Central memory CD8-positive, alpha-beta T cell (primary cell): ENCODE measurements around the gene CD164L2.
"Not testable (repeated sequence)": the region's sequence is repeated elsewhere in the genome, so short reads cannot be mapped to it uniquely, and the experiment has no call there.

Experiments
- ATAC-seq: fragments of 150-1000 bp; cut with Tn5 transposase; replicated peaks from 2 replicates; pipeline ENCODE4 v1.10.0; 2022; ENCODE audit warnings: mild to moderate bottlenecking, moderate FRiP score, moderate number of reproducible peaks; ENCODE audit not compliant: poor library complexity, severe bottlenecking; ENCODE audit errors: extremely low read depth
- DNase-seq, 2 donors: peaks; one replicate each; pipeline ENCODE4 v3.0.0; 2021; ENCODE audit warnings: low spot score in 2 of 2
- H3K27ac Mint-ChIP-seq: one replicate; pipeline ENCODE4 v1.8.0; 2022; ENCODE audit warnings: low read depth, mild to moderate bottlenecking, moderate library complexity, mixed read lengths
- H3K27me3 Mint-ChIP-seq: one replicate; pipeline ENCODE4 v1.8.0; 2022; ENCODE audit warnings: mixed read lengths
- H3K36me3 Mint-ChIP-seq: one replicate; pipeline ENCODE4 v1.8.0; 2022; ENCODE audit warnings: mild to moderate bottlenecking, moderate library complexity, mixed read lengths; ENCODE audit not compliant: insufficient read depth
- H3K4me1 Mint-ChIP-seq: one replicate; pipeline ENCODE4 v1.8.0; 2022; ENCODE audit warnings: mixed read lengths
- H3K4me3 Mint-ChIP-seq: one replicate; pipeline ENCODE4 v1.8.0; 2022; ENCODE audit warnings: mild to moderate bottlenecking, moderate library complexity, mixed read lengths
- H3K9me3 Mint-ChIP-seq: one replicate; pipeline ENCODE4 v1.8.0; 2022; ENCODE audit warnings: mixed read lengths

The CD164L2 gene

DNA sequence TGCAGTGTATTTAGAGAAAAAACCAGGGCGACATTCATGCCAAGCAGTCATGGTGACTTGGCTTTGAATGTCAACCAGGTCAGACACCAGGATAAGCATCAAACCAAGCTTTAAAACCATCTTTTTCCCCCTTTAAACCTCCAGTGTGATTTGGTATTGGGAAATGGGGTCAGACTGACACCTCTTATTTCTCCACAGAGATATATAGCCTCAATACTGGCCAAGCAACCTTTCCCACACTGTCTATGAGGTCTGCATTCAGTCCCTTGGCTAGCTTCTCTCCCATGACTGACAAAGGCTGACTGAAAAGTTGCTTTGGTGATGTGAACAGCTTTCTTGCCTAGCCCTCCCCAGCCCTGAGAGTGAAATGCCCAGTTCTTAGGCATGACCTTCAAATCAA lies 31.0 kb upstream of the CD164L2 start:
- Mint-ChIP-seq H3K27ac (peak overlapping the region; percentile 26), H3K36me3 (peaks cover 63% of the 10 kb centered on the region), H3K27me3 (no peaks in the 10 kb centered on the region), H3K9me3 (no peaks in the 10 kb centered on the region), H3K4me1 (peaks cover 39% of the 10 kb centered on the region), H3K4me3 (no peak overlapping the region)
- DNase-seq (no peak), ATAC-seq (no peak)

DNA sequence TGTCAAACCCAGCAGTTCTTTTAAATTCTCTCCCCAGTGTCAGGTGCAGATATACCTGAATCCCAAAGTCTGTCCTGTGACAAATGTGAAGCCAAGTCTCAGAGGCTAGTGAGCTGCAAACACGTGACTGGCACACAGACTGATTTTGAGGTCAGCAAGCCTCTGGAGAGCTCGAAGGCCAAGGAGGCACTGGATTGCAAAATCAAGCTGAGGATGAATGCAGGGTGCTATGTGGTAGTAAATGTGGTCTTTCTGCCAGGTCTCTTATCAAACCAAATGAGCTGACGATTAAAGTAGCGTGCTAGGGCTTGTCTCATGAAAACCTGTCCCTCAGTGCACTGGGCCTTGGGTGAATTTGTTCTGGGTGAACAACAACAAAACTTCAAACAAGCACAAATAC lies 29.9 kb upstream of the CD164L2 start:
- Mint-ChIP-seq H3K36me3 (peaks cover 61% of the 10 kb centered on the region), H3K27ac (no peak overlapping the region), H3K4me3 (no peak overlapping the region), H3K27me3 (no peaks in the 10 kb centered on the region), H3K4me1 (peaks cover 28% of the 10 kb centered on the region), H3K9me3 (no peaks in the 10 kb centered on the region)
- no peak for DNase-seq
- no peak for ATAC-seq

DNA sequence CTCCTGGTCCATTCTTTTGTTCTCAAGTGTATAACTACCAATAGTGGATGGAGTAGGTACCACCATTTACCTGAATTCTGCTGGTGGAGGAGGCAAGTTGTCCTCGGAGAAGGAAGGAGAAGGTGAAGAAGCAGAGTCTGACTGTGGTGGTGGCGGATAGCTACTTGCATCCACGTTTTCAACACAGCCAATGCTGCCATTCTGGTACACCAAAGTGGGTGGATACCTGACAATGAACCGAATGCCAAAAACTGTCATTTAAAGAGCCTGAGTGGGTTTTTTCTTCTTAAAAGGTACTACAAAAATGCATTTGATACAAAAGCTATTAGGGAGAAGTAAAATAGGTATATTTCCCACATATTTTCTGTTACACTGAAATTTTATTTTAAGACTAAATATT lies 29.4 kb upstream of the CD164L2 start:
- no peak overlapping the region for H3K4me3 Mint-ChIP-seq
- no peak overlapping the region for H3K27ac Mint-ChIP-seq
- peaks cover 65% of the 10 kb centered on the region for H3K36me3 Mint-ChIP-seq
- no peaks in the 10 kb centered on the region for H3K9me3 Mint-ChIP-seq
- DNase-seq (no peak), ATAC-seq (no peak)
- peaks cover 27% of the 10 kb centered on the region for H3K4me1 Mint-ChIP-seq
- no peaks in the 10 kb centered on the region for H3K27me3 Mint-ChIP-seq

DNA sequence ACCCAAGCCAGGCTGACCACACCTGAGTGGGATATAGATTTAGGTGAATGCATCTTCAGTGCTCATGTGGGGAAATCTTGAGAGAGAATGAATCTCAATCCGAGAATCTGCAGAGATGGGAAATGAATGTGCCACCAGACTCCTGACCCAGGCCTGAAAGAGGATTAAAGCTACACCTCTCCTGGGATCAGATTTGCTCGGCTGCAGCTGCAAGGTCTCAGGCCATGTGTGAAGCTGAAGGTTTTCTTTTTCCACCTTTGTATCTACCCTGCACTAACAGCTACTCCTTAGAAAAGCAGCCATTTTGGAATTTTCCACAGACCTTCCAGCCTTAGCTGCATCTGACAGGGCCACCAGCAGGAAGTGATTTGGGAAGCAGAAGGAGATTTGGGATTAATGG lies 27.6 kb upstream of the CD164L2 start:
- DNase-seq (no peak), ATAC-seq (no peak)
- no peaks in the 10 kb centered on the region for H3K27me3 Mint-ChIP-seq
- H3K4me1 Mint-ChIP-seq, result peaks cover 14% of the 10 kb centered on the region
- H3K9me3 Mint-ChIP-seq, result no peaks in the 10 kb centered on the region
- no peak overlapping the region for H3K27ac Mint-ChIP-seq
- no peak overlapping the region for H3K4me3 Mint-ChIP-seq
- peaks cover 61% of the 10 kb centered on the region for H3K36me3 Mint-ChIP-seq

DNA sequence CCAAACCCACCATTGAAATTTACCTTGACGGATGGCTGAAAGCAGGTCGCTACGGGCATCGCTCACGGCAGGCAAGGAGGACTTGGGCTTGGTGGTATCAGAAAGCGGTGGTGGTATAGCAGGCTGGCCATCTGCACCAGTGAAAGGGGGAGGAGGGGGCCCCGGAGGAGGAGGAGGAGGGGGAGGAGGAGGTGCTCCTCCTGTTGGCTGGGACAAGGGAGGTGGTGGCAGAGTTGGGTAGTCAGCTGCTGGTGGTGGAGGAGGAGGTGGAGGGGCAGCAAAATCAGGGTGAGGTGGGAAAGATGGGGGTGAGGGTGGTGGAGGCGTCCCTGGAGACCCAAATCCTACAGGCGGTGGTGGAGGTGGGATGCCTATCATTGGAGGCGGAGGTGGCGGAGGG lies 26.5 kb upstream of the CD164L2 start:
- no peaks in the 10 kb centered on the region for H3K9me3 Mint-ChIP-seq
- DNase-seq, result no peak
- no peak overlapping the region for H3K27ac Mint-ChIP-seq
- no peak overlapping the region for H3K4me3 Mint-ChIP-seq
- H3K4me1 Mint-ChIP-seq, result peaks cover 8% of the 10 kb centered on the region
- H3K27me3 Mint-ChIP-seq, result no peaks in the 10 kb centered on the region
- peaks cover 56% of the 10 kb centered on the region for H3K36me3 Mint-ChIP-seq
- no peak for ATAC-seq

DNA sequence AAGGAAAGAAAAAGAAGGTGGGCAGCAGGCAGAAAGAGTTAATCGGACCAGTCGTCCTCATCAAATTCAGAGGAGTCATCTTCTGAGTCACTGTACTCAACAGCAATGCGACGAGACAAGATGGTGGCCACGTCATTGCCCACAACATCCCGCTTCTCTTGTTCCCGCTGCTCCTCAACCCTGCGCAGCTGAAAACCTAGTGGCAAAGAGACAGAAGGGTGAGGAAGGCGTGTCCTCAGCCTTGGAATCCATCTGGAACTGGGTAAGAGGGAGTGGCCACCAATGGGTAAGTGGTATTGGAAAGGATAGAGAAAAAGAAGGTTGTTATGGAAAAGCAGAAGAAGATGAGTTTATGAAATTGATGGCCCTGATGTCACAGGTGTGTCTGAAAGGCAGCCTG lies 25.0 kb upstream of the CD164L2 start:
- no peak overlapping the region for H3K27ac Mint-ChIP-seq
- ATAC-seq, result no peak

DNA sequence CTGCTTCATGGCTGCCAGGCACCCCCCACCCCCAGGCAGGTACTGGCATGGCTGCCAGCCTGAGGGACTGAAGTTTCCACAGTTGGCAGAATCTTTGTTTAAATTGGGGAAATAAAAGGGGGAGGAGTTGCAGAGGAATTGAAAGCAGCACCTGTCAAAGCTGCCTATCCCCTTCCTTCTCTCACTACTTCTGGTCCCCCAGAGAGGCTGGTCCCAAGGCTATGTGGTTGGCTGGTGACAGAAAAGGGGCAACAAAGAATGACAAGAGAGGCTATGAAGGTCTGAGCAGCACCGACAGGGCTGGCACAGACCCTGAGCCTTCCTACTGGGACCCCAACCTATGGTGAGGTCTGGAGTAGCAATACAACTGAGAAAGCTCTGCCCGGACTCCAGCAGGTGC lies 23.7 kb upstream of the CD164L2 start:
- Mint-ChIP-seq H3K36me3 (peaks cover 37% of the 10 kb centered on the region), H3K4me1 (peaks cover 10% of the 10 kb centered on the region)
- not testable (repeated sequence) for H3K4me3 Mint-ChIP-seq, ATAC-seq, H3K27ac Mint-ChIP-seq, DNase-seq, H3K27me3 Mint-ChIP-seq, H3K9me3 Mint-ChIP-seq

More for the DNA sequence above, 25.0 kb upstream of the CD164L2 start:
- Mint-ChIP-seq H3K9me3 (no peaks in the 10 kb centered on the region), H3K4me3 (no peak overlapping the region), H3K4me1 (peaks cover 10% of the 10 kb centered on the region), H3K27me3 (no peaks in the 10 kb centered on the region), H3K36me3 (peaks cover 46% of the 10 kb centered on the region)
- DNase-seq, result no peak

DNA sequence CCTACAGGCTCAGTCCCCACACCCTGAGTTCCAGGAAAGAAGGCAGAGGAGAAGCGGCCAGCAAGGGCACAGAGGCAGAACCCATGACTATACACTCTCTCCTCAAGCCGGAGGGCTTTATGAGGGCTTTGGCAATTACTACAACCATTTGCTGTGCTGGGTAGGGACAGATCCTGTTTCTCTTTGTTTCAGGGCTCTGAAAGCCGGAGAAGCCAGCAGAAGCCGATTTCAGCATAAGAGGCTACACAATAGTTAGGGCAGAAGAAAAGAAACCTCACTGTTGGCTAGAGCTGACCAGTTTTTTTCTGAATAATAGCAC lies 23.2 kb upstream of the CD164L2 start:
- no peaks in the 10 kb centered on the region for H3K27me3 Mint-ChIP-seq
- peaks cover 34% of the 10 kb centered on the region for H3K36me3 Mint-ChIP-seq
- ATAC-seq, result no peak
- no peaks in the 10 kb centered on the region for H3K9me3 Mint-ChIP-seq
- H3K4me1 Mint-ChIP-seq, result peaks cover 14% of the 10 kb centered on the region
- no peak overlapping the region for H3K4me3 Mint-ChIP-seq
- no peak overlapping the region for H3K27ac Mint-ChIP-seq
- no peak for DNase-seq

DNA sequence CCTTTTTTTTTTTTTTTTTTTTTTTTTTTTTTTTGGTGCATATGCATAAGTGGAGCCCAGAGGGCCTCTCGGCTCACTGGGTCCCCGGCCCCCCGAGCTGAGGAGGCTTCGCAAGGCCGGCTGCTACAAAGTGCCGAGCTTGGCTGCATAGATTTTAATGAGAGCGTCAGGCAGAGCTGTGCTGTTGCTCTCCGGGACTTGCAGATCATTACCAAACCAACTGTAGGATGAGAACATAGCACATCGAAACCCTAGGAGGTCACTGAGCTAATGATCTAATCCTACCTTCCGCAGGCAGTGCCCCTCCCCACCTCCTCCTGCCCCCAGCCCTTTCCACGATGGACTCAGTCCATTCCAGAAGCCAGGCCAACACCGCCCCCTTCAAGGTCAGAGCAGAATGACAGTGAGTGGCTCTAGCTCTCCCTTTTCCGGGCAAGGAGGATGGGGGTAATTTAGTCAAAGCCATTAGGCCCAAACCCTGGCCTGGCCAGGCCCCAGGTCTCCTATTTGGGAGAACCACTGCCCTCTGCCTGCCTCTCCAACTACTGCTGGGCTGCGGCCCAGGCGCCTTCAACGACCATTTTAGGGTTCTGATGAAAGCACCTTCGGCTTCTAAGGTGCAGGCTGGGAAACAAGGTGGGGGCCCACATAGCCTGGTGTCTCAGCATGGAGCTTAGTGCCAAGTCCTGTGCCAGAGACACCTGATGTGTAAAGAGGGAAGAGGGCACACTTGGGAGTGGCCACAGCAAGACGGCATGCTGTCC lies 22.6 kb upstream of the CD164L2 start:
- H3K4me1 Mint-ChIP-seq, result peaks cover 19% of the 10 kb centered on the region
- H3K27ac Mint-ChIP-seq, H3K4me3 Mint-ChIP-seq, DNase-seq, H3K9me3 Mint-ChIP-seq, H3K27me3 Mint-ChIP-seq, ATAC-seq: not testable (repeated sequence)
- H3K36me3 Mint-ChIP-seq, result peaks cover 30% of the 10 kb centered on the region

DNA sequence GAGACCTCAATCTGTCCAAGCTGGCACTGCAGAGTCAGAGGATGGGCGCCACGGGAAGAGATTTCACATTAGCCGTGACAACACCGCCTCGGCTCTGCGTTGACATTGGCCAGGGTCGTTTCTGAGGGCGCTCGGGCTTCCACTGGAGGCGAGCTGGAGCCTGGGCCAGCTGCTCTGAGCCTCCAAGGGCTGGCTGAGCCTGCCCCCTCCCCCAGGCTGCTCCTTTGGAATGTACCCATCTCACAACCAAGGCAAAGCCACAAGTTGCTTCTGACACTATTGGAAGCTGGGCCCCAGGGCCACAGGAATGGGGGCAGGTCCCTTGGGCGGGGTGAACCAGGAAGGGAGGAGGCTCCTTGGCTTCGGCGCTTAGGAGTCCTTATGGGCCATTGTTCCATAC lies 21.9 kb upstream of the CD164L2 start:
- peaks cover 26% of the 10 kb centered on the region for H3K4me1 Mint-ChIP-seq
- no peak overlapping the region for H3K27ac Mint-ChIP-seq
- DNase-seq (no peak), ATAC-seq (no peak)
- H3K27me3 Mint-ChIP-seq, result no peaks in the 10 kb centered on the region
- no peak overlapping the region for H3K4me3 Mint-ChIP-seq
- peaks cover 30% of the 10 kb centered on the region for H3K36me3 Mint-ChIP-seq
- H3K9me3 Mint-ChIP-seq, result no peaks in the 10 kb centered on the region

DNA sequence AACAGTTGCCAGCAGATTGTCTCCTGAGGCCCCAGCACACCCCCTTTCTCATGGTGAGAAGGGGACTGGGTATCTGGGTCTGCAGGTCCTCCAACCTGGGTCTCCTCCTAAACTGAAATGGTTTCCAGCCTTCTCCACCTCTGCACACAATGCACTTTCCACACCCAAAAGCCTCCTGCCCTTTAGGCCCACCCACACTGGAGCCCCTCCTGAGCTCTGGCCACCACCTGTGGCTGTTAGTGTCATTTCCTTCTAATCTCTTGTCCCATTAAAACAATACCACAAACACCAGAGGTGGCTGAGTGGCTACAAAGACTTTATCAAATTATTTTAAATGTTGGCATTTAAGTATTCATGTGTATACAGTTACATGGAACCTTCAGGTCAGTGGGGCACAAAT lies 20.8 kb upstream of the CD164L2 start:
- Mint-ChIP-seq H3K4me3 (no peak overlapping the region), H3K27me3 (no peaks in the 10 kb centered on the region), H3K9me3 (no peaks in the 10 kb centered on the region), H3K36me3 (peaks cover 25% of the 10 kb centered on the region), H3K27ac (peak overlapping the region; percentile 29), H3K4me1 (peaks cover 26% of the 10 kb centered on the region)
- no peak for ATAC-seq
- no peak for DNase-seq

DNA sequence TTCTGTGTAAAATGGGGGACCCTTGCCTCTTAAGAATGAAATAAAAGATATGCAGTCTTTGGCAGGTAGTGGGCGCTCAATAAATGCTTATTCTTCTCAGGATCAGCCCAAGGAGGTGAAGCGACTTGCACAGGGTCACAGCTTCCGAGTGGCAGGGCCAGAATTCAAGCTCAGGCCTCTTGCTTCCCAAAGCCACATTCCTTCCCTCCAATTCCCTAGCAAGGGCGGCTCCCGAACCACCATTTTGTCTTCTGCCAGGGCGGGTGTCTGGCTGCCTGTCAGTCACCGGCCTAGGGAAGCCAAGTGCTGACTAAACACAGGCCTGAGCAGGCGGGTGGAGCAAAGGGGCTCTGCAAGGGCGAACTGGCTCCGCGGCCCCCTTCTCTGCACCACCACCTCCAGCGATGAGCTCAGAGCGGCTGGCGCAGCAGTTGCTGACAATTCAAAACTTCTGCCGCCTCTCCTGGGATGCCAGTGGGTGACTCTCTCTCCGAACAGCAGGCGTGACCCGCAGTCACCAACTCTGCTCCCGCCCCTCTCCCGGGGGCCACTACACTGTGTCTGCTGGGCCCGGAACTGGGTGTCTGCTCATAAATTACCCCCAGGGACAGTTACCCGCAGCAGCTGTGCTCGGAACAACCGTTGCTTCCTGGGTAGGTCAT lies 20.1 kb upstream of the CD164L2 start:
- H3K27ac Mint-ChIP-seq, result peak overlapping the region; percentile 29
- peaks cover 21% of the 10 kb centered on the region for H3K36me3 Mint-ChIP-seq
- DNase-seq, result no peak

DNA sequence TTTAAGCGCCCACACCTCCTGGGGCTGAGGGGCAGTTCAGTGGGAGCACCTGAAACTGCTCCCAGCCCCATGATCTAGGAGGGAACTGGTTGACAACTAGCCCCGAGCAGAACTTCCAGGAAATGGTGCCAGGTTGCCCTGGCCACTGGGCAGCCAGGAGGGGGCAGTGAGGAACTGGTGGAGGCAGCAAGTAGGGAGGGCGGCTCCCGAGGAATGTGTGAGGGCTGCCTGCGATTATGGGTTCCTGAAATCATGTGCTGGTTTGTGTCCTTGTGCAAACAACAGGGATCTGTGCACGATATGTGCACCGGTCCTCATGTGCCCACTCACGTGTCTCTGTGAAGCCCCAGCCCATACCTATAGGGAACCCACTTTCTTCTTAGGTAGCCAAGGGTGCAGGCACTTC lies 19.2 kb upstream of the CD164L2 start:
- no peaks in the 10 kb centered on the region for H3K27me3 Mint-ChIP-seq
- ATAC-seq, result no peak
- DNase-seq, result no peak
- no peak overlapping the region for H3K4me3 Mint-ChIP-seq
- no peak overlapping the region for H3K27ac Mint-ChIP-seq
- peaks cover 25% of the 10 kb centered on the region for H3K4me1 Mint-ChIP-seq
- H3K9me3 Mint-ChIP-seq, result no peaks in the 10 kb centered on the region
- peaks cover 15% of the 10 kb centered on the region for H3K36me3 Mint-ChIP-seq

More for the DNA sequence above, 20.1 kb upstream of the CD164L2 start:
- H3K4me3 Mint-ChIP-seq, result no peak overlapping the region
- no peak for ATAC-seq
- no peaks in the 10 kb centered on the region for H3K27me3 Mint-ChIP-seq
- no peaks in the 10 kb centered on the region for H3K9me3 Mint-ChIP-seq
- peaks cover 26% of the 10 kb centered on the region for H3K4me1 Mint-ChIP-seq
